GM21717 (cell line): ENCODE results near the gene CNTLN.
"Not testable (repeated sequence)": the region's sequence is repeated elsewhere in the genome, so short reads cannot be mapped to it uniquely, and the experiment has no call there.

ENCODE experiments used
- ATAC-seq: cut with Tn5 transposase; IDR thresholded peaks from one replicate; pipeline ENCODE4 v1.9.1; 2021; ENCODE audit warnings: mild to moderate bottlenecking, moderate library complexity; ENCODE audit not compliant: unreplicated experiment

CNTLN gene

GRCh38 chr9:17134396-17135294 lies at the start of gene CNTLN:
Gene CNTLN (plus strand): TSS chr9:17135040. CDS start chr9:17135066, 26 bp downstream.
- ATAC-seq, result peak; percentile 56

GRCh38 chr9:17088566-17088965 lies 46.3 kb upstream of the CNTLN start:
- no peak for ATAC-seq

GRCh38 chr9:17090041-17090440 lies 44.8 kb upstream of the CNTLN start:
- ATAC-seq, result no peak

GRCh38 chr9:17116400-17116837 lies 18.4 kb upstream of the CNTLN start:
- ATAC-seq, result no peak

GRCh38 chr9:17117372-17117771 lies 17.5 kb upstream of the CNTLN start:
- ATAC-seq, result no peak

- ATAC-seq, result no peak
Observed at GRCh38 chr9:17120203-17120602, 14.6 kb upstream of the CNTLN start.

- no peak for ATAC-seq
Observed at GRCh38 chr9:17121264-17121663, 13.6 kb upstream of the CNTLN start.

GRCh38 chr9:17130291-17130690 lies 4.5 kb upstream of the CNTLN start:
- ATAC-seq, result no peak

- ATAC-seq, result no peak
Observed at GRCh38 chr9:17130725-17131124, 4.1 kb upstream of the CNTLN start.

GRCh38 chr9:17131494-17131893 lies 3.3 kb upstream of the CNTLN start:
- ATAC-seq, result no peak

GRCh38 chr9:17135295-17136160 lies 688 bp downstream of the CNTLN start:
- ATAC-seq, result peak; percentile 49

- no peak for ATAC-seq
Observed at GRCh38 chr9:17137566-17137965, 2.7 kb downstream of the CNTLN start.

GRCh38 chr9:17138503-17138902 lies 3.7 kb downstream of the CNTLN start:
- ATAC-seq, result no peak

GRCh38 chr9:17140418-17140817 lies 5.6 kb downstream of the CNTLN start:
- no peak for ATAC-seq

- no peak for ATAC-seq
Observed at GRCh38 chr9:17148324-17148723, 13.5 kb downstream of the CNTLN start.

- no peak for ATAC-seq
Observed at GRCh38 chr9:17159469-17159868, 24.6 kb downstream of the CNTLN start.

GRCh38 chr9:17160327-17160726 lies 25.5 kb downstream of the CNTLN start:
- ATAC-seq, result no peak

- no peak for ATAC-seq
Observed at GRCh38 chr9:17165764-17166163, 30.9 kb downstream of the CNTLN start.

GRCh38 chr9:17166346-17166745 lies 31.5 kb downstream of the CNTLN start:
- ATAC-seq, result no peak

GRCh38 chr9:17171309-17172094 lies 36.7 kb downstream of the CNTLN start:
- no peak for ATAC-seq

- not testable (repeated sequence) for ATAC-seq
Observed at GRCh38 chr9:17177496-17177895, 42.7 kb downstream of the CNTLN start.
